K562 (cell line): ENCODE measurements around the gene ZNRF3.

Experiments
- ARNT ChIP-seq, 2 experiments: fragments of 450-650 bp; IDR thresholded peaks; 2 replicates each; pipeline ENCODE4 v1.6.1; 2016; ENCODE audit warnings: mild to moderate bottlenecking in 1 of 2
- CBX8 ChIP-seq: fragments of 200-600 bp; sonication (generic); IDR thresholded peaks from 2 replicates; pipeline ENCODE4 v1.6.1; 2012; ENCODE audit warnings: borderline replicate concordance, mixed run types, low read depth, mild to moderate bottlenecking, moderate library complexity, mixed read lengths, low read length, control low read depth, inconsistent platforms; ENCODE audit not compliant: poor library complexity, severe bottlenecking; ENCODE audit errors: extremely low read depth
- E2F1 ChIP-seq: sonication (generic); formaldehyde crosslinking; IDR thresholded peaks from 2 replicates; pipeline ENCODE4 v1.8.1; 2023; ENCODE audit warnings: mild to moderate bottlenecking, missing genetic modification reagents, moderate library complexity
- GABPB2 ChIP-seq: fragments of 250-450 bp; sonication (Bioruptor Pico); conservative IDR thresholded peaks from 2 replicates; pipeline ENCODE4 v1.5.1; 2021; ENCODE audit warnings: mild to moderate bottlenecking
- HNRNPUL1 ChIP-seq: fragments of 200-400 bp; formaldehyde crosslinking; IDR thresholded peaks from 2 replicates; pipeline ENCODE4 v1.6.1; 2017; ENCODE audit warnings: low read length
- MBD2 ChIP-seq: sonication (generic); IDR thresholded peaks from 2 replicates; pipeline ENCODE4 v1.6.1; 2016; ENCODE audit warnings: low read depth, borderline replicate concordance
- SMAD2 ChIP-seq: fragments of 150-350 bp; IDR thresholded peaks from 2 replicates; pipeline ENCODE4 v1.6.1; 2014; ENCODE audit warnings: low read depth, mild to moderate bottlenecking, low read length
- ZFP36 ChIP-seq: fragments of 150-350 bp; IDR thresholded peaks from 2 replicates; pipeline ENCODE4 v1.6.1; 2018; ENCODE audit warnings: low read length, low read depth; ENCODE audit not compliant: partially characterized antibody
- ZNF436 ChIP-seq: fragments of 250-450, 450-650 bp; sonication (Bioruptor Pico); formaldehyde crosslinking; IDR thresholded peaks from 2 replicates; pipeline ENCODE4 v1.7.0; 2020; ENCODE audit warnings: mild to moderate bottlenecking
- ZNF76 ChIP-seq: fragments of 250-450 bp; sonication (Bioruptor Pico); IDR thresholded peaks from 2 replicates; pipeline ENCODE4 v1.4.0; 2020; ENCODE audit warnings: mild to moderate bottlenecking, moderate library complexity, borderline replicate concordance
- TF ChIP-seq, protein P1 (sequence below): fragments of 450-650 bp; formaldehyde crosslinking; IDR thresholded peaks from 2 replicates; pipeline ENCODE4 v1.4.0; 2020; ENCODE audit warnings: mild to moderate bottlenecking, mixed read lengths
- TF ChIP-seq, protein P2 (sequence below), 2 experiments: fragments of 450-650 bp; formaldehyde crosslinking in 1 of 2; IDR thresholded peaks; 2 replicates each; pipeline versions ENCODE4 v1.4.0 to v1.6.1; 2014 to 2020; ENCODE audit warnings: mild to moderate bottlenecking in 2 of 2, borderline replicate concordance in 1 of 2, low read depth in 1 of 2

GRCh38 chr22:28985581-28986290, 102.4 kb downstream of the ZNRF3 start:
- TF ChIP-seq, protein P1, sequence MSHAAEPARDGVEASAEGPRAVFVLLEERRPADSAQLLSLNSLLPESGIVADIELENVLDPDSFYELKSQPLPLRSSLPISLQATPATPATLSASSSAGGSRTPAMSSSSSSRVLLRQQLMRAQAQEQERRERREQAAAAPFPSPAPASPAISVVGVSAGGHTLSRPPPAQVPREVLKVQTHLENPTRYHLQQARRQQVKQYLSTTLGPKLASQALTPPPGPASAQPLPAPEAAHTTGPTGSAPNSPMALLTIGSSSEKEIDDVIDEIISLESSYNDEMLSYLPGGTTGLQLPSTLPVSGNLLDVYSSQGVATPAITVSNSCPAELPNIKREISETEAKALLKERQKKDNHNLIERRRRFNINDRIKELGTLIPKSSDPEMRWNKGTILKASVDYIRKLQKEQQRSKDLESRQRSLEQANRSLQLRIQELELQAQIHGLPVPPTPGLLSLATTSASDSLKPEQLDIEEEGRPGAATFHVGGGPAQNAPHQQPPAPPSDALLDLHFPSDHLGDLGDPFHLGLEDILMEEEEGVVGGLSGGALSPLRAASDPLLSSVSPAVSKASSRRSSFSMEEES (CRISPR knock-in tag), result no peak
- TF ChIP-seq ARNT (IDR thresholded peaks at IDR 0.05), result no peak
- no peak for TF ChIP-seq CBX8
- TF ChIP-seq HNRNPUL1, result no peak
- TF ChIP-seq ZNF76 (CRISPR knock-in tag), result no peak
- TF ChIP-seq E2F1 (CRISPR knock-in tag), result no peak
- no peak for TF ChIP-seq ZFP36
- TF ChIP-seq, protein P2, sequence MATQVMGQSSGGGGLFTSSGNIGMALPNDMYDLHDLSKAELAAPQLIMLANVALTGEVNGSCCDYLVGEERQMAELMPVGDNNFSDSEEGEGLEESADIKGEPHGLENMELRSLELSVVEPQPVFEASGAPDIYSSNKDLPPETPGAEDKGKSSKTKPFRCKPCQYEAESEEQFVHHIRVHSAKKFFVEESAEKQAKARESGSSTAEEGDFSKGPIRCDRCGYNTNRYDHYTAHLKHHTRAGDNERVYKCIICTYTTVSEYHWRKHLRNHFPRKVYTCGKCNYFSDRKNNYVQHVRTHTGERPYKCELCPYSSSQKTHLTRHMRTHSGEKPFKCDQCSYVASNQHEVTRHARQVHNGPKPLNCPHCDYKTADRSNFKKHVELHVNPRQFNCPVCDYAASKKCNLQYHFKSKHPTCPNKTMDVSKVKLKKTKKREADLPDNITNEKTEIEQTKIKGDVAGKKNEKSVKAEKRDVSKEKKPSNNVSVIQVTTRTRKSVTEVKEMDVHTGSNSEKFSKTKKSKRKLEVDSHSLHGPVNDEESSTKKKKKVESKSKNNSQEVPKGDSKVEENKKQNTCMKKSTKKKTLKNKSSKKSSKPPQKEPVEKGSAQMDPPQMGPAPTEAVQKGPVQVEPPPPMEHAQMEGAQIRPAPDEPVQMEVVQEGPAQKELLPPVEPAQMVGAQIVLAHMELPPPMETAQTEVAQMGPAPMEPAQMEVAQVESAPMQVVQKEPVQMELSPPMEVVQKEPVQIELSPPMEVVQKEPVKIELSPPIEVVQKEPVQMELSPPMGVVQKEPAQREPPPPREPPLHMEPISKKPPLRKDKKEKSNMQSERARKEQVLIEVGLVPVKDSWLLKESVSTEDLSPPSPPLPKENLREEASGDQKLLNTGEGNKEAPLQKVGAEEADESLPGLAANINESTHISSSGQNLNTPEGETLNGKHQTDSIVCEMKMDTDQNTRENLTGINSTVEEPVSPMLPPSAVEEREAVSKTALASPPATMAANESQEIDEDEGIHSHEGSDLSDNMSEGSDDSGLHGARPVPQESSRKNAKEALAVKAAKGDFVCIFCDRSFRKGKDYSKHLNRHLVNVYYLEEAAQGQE (IDR thresholded peaks at IDR 0.05; ENCODE audit: borderline replicate concordance), result no peak
- TF ChIP-seq, protein P2 (CRISPR knock-in tag; IDR thresholded peaks at IDR 0.05; ENCODE audit: low read depth), result no peak
- no peak for TF ChIP-seq ZNF436 (CRISPR knock-in tag)
- TF ChIP-seq GABPB2 (CRISPR knock-in tag), result no peak
- TF ChIP-seq MBD2, result no peak
- TF ChIP-seq SMAD2, result no peak
